AG08396 (cell line): Measurements from ENCODE around the gene PIGR.

Source experiments
- DNase-seq: peaks from one replicate; pipeline ENCODE4 v3.0.0; 2012; ENCODE audit warnings: low spot score, mixed read lengths

Gene PIGR

DNA sequence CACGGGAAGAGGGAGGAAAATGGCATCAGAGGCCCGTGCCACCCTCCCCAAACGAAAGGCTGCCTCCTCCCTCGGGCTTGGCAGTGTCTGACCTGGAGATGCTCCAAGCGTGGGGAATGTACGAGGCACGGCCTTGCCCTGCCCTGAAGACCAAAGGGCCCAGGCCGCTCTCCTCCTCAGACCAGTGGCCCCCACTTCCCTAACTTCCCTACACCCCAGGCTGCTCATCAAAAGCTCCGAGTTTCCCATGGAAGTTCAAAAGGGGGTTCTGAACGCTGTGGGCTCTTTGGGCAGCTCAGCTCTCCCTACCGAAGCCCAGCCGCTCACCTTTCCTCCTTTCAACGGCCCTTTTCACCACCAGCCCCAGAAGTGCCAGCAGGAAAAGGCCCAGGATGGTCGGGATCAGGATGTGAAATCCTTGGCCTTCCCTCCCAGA lies 36.4 kb downstream of the PIGR start:
- DNase-seq: no peak

DNA sequence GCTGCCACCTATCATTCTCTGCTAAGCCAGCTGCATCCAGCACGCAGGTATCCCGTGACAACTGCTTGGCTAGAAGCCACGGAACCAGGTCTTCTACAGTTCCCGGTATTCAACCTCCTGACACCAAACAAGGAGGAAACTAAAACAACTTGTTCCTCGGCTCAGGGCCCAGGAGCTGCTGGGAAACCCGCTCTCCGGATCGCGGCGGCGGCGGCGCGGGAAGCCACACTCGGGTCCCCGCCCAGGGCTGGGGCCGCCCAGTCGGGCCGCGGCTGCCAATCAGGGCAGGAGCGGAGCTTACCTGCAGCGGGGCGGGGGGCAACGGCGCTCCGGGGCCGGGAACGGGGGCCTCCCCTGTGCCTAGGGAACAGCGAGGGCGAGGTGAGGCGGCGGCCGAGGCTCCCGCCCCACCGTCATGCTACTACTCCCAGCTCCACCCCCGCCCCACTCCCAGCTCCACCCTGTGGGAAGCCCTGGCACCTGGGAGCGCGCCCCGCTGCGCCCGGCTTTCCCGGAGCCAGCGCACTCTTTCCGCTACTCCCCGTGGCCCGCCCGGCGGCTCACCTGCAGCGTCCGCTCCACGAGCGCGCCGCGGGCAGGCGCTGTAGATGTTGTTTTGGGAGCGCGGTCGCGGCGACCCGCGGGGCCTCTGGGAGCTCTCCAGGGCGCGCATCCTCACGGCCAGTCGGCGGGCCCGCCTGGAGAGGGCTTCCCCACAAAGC lies 36.9 kb downstream of the PIGR start:
- peak; percentile 52 for DNase-seq

DNA sequence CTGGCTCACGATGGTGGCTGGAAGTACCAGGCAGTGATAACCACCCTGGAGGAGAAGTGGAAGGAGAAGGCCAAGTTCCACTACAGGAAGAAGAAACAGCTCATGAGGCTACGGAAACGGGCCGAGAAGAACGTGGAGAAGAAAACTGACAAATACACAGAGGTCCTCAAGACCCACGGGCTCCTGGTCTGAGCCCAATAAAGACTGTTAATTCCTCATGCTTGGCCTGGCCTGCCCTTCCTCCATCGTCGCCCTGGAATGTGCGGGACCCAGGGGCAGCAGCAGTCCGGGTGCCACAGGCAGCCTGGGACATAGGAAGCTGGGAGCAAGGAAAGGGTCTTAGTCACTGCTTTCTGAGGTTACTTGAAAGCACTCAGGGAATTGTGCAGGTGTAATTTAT lies 38.2 kb downstream of the PIGR start:
- no peak for DNase-seq

DNA sequence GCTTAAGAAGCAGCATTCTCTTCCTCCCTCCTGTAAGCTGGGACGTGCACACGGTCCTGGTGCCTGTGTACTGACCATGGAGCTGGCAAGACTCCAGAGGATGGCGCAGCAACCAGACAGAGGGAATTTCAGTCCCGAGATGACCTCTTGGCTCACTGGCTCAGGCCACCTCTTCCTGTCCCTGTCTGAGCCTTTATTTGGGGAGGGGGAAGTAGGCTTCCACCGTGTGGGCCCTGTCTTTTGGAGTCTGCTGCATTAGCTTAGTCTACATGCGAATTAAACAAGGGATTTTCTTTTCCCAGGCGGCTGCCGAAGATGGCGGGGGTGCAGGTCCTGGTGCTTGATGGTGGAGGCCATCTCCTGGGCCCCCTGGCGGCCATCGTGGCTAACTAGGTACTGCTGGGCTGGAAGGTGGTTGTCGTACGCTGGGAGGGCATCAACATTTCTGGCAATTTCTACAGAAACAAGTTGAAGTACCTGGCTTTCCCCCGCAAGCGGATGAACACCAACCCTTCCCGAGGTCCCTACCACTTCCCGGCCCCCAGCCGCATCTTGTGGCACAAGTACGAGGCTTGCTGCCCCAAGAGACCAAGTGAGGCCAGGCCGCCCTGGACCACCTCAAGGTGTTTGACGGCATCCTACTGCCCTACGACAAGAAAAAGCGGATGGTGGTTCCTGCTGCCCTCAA lies 38.8 kb downstream of the PIGR start:
- no peak for DNase-seq

DNA sequence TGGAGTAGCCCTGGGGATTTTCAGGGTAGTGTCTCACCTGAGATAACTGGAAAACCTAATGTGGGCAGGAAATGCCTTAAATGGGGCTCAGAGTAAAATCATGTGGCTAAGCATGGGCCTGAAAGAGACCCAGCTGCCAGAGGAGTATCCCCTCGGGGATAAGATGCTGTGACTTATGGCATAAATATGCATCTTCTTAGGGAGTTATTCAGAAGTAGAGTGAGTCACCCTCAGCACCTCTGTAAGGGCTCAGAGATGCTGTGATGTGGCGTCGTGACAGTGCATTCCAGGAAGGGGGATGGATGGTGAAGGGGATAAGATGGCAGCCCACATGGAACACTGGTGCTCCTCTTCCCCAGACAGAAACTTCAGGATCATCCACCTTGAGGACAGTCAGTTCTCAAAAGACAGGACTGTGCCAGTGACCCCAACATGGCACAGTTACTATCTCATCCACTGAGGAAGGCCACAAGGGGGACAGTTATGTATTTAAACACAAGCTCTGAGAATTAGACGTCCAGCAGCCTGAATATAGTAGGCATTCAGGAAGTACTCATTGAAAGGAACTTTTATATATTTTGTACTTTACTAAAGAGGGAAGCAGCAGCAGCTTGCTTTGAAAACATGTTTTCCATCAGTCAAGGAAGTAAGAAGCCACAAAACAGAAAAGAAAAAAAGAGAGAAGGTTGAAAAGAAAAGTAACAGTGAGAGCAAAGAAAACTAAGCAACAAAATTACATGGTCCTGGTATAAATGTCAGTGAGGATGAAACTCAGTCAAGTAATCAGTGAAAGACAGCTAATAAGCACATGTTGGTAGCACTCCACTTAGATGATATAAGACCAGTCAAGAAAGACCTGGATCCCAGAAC lies 40.7 kb downstream of the PIGR start:
- DNase-seq: peak; percentile 87

DNA sequence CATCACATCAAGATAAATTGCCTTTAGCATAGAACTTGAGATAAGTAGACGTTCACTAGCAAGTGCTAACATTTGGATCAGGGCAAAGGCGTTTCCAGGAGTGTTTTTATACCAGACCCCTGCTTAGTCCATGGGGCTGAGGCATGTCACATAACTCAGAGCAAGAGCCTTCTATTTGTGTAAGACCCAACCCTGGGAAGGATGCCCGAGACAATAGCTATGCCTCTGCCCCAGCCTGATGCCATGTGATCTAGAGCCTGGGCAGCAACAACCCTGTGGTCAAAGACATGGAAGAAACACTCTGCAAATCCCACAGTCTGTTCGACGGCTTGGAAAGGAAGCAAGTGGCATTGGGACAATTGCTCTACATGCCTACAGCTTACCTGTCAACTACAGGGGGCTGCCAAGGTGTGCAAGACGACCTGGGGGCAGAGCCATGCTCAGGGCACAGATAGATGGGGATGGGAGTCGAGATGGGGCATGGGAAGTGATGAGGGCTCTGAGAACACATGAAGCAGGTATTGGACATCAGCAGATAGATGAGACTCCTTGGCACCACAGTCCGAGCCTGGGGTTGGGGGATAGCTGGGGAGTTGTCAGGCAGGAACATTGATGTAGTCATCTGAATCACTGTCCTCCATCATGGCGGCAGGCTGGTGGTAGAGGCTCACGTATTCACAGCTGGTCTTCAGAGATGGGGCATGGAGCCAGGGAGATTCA lies 41.7 kb downstream of the PIGR start:
- DNase-seq: no peak

DNA sequence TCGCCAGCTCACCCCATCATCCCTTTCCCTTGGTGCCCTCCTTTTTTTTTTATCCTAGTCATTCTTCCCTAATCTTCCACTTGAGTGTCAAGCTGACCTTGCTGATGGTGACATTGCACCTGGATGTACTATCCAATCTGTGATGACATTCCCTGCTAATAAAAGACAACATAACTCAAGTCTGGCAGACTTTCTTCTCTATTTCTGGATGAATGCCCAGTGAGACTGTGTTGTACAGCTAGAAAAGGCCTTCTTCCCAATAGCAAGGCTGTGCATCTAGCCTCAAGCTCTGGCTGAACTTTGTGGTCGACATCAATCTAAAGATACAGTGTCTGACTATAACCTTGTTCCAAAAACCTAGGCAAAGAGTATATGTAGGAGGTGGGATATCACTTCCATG lies 42.6 kb downstream of the PIGR start:
- DNase-seq: no peak

DNA sequence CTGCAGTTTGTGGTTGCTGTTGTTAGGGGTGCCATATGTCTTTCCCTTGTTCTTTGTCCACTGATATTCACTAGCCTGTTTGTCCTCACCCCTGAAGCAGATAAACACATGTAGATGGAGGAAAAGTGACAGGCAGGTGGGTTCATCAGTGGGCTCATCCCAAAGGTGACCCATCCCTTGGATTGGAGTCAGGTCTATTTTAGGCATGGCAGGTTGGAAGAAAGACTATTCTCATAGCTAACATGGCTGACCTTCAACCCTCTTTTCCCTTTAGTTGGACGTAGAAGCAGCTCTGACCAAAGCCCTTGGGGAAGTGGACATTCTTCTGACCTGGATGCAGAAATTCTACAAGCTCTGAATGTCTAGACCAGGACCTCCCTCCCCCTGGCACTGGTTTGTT lies 43.6 kb downstream of the PIGR start:
- DNase-seq: no peak

DNA sequence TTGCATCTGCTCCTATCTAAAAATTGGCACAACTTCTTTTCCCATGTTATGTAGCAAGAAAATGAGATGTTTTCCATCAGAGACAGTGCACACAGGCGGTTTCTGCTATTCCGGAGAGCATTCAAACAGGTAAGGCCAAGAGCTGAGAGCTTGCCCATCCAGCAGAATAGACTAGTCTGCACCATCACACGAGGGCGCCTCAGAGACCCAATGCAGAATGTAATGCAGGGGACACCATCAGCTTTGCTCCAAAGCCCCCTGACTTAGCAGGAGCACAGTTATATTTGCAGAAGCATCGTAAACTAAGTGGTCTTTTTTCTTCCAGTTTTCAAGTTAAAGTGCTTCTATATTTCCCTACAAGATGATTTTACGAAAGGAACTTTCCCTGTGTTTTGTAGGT lies 44.3 kb downstream of the PIGR start:
- no peak for DNase-seq

DNA sequence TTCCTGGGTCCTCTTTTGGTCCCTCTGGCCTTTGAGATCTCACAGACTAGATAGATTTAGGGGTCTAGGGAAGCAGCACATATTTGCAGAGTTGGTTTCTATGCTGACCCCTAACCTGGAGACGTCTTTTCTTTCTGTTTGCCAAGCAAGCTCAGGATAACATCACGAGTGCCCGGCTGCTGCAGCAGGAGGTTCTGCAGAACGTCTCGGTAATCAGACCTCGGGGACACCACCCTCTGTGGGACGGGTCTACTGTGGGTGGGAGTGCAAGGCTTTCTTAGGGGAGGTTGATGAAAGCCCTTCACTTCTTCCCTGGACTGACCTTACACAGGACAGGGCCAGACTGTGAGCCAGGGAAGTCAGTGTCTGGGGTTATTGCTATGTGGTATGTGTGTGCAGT lies 46.1 kb downstream of the PIGR start:
- DNase-seq: no peak

DNA sequence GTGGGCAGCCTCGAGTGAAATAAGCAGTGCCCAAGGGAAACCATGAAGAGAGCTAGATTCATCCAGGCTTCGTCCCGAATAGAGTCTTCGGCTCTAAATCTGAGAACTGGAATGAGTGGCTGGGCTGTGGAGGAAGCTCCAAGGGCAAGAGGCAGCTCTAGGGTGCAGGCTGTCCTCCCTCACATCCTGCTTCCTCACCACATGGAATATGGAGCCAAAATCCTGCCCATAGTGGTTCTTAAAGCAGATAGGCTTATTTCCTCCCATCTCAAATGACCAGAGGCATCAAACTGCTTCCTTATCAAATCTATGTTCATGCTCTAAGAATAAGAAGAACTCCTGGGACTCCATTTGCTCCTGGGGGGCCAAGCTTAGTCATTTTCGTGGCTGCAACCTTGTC lies 46.5 kb downstream of the PIGR start:
- DNase-seq: no peak

DNA sequence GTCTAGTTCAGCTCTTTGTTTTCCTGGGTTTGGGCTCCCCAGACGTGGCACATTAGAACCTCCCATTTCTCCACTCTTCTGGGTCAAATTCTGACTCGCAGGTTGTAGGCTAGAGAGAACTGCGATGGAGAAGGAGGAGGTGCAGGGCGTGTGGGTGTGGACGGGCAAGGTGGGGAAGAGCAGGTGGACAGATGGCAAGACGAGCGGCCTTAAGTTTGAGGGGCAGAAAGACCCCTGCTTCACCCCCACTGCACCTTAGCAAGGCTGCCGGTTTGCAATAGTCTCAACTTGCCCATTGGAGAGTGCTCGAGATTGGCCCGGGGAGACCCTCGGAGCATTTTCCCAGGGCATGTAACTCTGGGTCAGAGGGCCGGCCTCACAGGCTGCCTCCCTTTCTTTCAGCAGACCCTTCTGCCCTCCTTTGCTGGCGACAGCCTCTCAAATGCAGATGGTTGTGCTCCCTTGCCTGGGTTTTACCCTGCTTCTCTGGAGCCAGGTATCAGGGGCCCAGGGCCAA lies 47.3 kb downstream of the PIGR start:
- no peak for DNase-seq

DNA sequence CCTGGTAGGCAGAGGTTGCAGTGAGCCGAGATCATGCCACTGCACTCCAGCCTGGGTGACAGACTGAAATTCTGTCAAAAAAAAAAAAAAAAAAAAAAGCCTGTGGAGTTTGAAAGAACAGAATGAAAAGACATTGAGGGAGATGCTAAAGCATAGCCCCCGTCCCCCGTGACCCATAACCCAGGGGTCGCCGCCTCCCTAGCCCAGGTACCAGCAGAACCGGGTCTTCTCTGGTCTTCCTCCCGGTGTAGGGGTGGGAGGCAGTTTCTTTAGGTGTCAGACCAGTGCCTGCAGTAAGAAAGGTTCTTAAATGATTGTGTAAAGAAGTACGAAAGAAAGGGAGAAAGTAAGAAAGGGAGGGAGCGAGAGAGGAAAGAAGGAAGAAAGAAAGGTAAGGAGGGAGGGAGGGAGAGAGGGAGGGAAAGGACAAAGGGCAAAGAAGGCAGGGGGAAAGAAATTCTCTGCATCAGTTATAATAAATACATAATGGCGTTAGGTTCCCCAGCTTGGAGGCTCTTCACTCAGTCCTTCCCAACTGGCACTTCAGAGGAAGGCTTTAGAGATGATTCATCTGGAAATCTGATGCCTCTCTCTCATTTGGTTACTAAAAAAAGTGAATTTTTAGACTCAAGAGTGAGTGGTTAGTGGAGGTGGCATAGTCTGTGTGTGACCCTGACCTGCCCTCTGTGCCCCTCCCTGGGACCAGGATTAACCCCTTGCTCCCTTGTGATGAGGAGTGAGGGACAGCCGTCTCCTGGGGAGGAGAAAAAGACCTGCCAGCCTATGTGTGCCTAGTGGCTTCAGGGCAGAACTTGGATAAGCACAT lies 48.0 kb downstream of the PIGR start:
- DNase-seq: peak; percentile 44

DNA sequence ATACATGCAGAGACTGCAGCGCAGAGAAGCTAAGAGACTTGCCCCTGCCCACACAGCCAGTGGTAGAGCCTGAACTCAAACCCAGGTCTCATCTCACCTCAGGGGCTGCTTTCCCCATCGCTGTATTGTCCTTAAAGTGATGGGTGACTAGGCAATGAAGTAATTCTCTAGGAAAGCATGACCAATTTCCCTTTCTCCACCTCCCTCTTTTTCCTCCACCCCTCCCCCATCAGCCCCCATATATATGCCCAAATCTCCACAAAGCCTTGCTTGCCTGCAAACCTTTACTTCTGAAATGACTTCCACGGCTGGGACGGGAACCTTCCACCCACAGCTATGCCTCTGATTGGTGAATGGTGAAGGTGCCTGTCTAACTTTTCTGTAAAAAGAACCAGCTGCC lies 49.1 kb downstream of the PIGR start, which contains the start of gene IL24:
Gene IL24, plus strand, starts transcription at position 269 of the 400 bp plus-strand sequence. CDS start 390 bp downstream, outside the sequence.
- no peak for DNase-seq

DNA sequence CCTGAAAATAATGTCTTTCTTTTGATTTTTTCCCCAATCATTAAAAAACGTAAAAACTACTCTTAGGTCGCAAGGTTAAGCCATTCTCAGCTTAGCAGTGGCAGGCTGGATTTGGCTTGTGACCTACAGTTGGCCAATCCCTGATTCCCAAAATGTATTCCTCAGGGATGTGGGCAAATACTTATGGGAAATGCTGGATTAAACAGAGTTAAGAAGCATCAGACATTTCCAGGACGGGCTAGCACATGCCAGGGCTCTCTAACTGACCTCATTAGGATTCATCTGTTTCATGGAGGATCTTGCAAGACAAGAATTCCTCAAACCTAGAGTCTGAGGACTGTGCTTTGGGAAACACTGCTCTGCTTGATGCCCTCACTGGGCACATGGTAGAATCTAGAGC lies 50.0 kb downstream of the PIGR start:
- DNase-seq: no peak

DNA sequence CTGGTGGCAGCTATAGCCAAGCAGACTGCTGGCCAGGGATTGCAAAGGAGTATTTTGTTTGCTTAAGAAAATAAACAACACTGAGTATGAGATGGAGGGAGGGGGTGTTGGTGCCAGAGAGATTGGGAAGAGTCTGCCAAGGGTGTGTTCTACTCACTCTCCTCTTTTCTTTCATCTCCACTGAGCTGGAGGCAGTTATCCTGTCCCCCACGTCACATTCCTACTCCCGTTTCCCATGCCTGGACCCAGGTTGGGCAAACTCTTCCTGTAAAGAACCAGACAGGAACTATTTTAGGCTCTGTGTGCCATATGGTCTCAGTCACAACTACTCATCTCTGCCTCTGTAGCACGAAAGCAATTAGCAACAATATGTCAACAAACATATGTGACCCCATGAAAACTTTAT lies 50.4 kb downstream of the PIGR start:
- DNase-seq: peak; percentile 31

DNA sequence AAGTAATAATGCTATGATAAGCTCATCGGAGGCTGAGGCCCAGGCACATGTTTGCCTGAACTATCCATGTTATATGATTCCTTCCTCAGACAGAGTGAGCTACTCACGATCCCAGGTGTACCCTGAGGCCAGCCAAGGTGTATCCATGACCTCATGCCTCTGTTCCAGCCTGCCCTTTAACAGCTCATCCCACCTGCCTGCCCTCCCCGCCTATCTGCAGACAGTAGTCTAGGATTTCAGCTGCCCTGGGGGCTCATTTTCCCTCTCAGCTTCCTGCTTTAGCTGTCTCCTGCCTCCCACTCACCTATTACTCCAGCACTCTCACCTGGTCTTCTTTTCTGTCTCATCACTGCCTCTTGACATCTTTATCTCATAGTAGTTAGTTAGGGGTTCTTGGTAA lies 50.9 kb downstream of the PIGR start:
- DNase-seq: no peak

DNA sequence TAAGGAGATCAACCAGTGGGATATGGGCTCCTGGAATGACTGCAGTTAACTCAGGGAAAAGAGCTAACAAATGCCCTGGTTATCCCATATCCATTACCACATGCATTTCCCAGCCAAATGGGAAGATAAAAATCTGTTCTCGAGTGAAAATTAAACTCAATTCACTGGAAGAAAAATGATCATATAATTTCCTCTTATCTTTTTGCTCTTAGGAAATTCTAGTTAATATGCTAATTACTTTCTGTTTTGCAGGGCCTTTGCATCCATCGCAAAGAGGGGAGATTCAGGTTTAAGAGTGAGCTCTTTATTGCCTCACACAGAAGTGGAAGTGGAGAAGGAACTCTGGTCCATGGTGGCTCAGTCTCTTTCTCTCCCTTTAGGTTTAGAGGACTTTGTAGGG lies 52.9 kb downstream of the PIGR start:
- DNase-seq: no peak

DNA sequence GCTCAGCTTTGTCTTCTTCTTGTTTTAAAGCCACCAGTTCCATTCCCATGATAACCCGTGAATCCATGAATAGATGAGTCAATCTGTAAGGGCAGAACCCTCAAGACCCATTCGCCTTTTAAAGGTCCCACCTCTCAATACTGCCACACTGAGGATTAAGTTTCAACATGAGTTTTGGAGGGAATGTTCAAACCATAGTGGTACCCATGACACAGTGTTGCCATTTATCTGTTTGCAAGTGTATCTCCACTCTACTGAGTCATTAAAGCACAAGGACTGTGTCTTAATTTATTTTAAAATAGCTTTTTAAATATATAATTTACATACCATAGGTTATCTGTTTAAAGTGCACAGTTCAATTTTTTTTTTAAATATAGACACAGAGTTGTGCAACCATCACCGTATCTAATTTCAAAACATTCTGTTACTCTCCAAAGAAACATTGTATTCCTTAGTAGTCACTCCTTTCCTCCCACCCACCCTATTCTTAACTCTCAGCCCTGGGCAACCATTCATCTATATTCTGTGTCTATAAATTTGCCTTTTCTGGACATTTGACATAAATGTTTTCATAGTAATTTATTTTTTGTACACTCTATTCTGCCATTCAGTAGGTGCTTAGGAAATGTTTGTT lies 53.8 kb downstream of the PIGR start:
- DNase-seq: no peak

DNA sequence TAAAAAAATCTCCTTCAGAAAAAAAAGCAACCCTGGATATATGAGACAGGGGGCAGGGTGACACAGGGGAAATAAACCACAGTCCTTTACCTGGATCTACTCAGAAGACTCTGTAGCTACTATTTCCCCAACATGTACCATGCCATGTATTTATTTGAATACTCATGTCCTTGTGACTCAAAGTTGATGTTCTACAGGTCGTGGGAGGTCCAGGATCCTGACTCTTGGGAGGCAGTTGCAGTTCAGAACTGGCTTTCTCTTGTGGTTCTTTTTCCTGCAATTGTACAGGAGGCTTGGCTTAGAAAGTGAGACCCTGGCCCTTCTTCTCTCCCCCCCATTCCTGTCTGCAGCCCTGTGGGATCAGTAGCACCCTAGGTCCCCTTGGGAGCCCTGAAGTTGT lies 54.9 kb downstream of the PIGR start:
- DNase-seq: no peak
